ENCODE results near the gene NMU. TPM values are rescaled to one million over a fixed set of nuclear protein-coding genes. Genes with fewer than 3 reads are reported as not detected.
"Not testable (repeated sequence)": the region's sequence is repeated elsewhere in the genome, so short reads cannot be mapped to it uniquely, and the experiment has no call there.

NMU gene
- total RNA-seq, 1 donor from 2014 or later = not detected

DNA sequence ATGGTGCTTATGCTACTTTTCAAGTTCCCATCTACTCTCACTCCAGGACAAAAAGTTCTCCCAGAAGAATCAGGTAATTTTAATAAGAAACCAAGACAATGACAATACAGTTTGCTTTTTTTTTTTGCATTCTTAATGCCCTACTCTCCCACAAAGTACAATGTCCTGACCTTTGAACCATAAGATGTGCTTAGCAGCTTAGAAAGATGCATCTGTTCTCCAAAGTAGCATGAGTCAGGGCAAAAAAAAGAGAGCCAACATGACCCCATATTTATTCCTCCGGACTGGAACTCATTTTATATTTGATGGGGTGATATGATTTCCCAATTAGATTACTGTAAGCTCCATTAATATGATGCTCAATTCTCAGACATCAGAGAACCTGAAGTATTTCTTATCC, 27.5 kb downstream of the NMU start:
- Histone ChIP-seq H3K27ac (replicated peaks) (no peak overlapping the region), H3K4me1 (no peaks in the 10 kb centered on the region), H3K36me3 (no peaks in the 10 kb centered on the region), H3K4me3 (no peak overlapping the region), H3K9me3 (replicated peaks) (no peaks in the 10 kb centered on the region), H3K27me3 (ENCODE audit: low read depth) (no peaks in the 10 kb centered on the region)
- TF ChIP-seq CTCF (IDR thresholded peaks at IDR 0.05; ENCODE audit: borderline replicate concordance) = no peak
- no peak for DNase-seq
- intact Hi-C loops (cut with micrococcal nuclease) = no loop called here

DNA sequence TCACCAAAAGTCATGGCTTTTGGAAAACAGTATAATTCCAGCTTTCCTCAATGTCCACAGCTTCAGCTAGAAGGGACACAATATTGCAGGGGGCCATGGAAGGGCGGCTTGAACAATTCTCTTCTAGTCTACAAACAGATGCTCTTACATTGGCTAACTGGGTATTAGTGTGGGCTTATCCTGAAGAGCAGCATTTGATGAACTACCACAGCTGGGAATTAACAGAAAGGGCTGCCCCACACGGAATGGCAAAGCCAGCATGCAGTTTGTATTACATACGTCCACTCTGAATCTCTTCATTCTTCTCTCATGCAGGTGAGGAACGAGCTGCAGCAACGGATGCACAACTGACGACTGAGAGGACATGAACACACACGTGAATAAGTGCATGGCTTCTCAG, 31.1 kb downstream of the NMU start:
- DNase-seq = no peak
- no peaks in the 10 kb centered on the region for H3K9me3 ChIP-seq (replicated peaks)
- H3K27me3 ChIP-seq (ENCODE audit: low read depth) = no peaks in the 10 kb centered on the region
- no peak overlapping the region for H3K4me3 ChIP-seq
- TF ChIP-seq CTCF (IDR thresholded peaks at IDR 0.05; ENCODE audit: borderline replicate concordance) = no peak
- no peaks in the 10 kb centered on the region for H3K4me1 ChIP-seq
- intact Hi-C loops (cut with micrococcal nuclease) = no loop called here
- no peak overlapping the region for H3K27ac ChIP-seq (replicated peaks)
- no peaks in the 10 kb centered on the region for H3K36me3 ChIP-seq

DNA sequence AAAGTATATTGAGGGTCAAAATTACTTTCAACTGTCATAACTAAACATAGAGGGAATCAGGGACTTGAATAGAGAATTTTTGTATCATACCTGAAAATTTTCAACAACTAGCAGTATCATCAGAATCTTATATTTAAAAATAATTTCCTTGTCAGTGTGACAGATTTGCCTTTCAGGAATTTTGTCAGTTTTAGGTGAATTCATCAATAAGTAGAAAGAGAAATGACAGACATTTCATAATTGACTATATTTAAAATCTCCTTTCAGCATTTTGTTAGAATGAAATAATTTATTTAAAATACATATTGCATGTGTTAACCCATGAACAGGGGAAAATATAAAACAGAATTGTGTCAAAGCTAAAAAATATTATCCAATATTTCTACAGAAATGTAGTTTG, 35.5 kb downstream of the NMU start:
- no peaks in the 10 kb centered on the region for H3K36me3 ChIP-seq
- peaks cover 6% of the 10 kb centered on the region for H3K9me3 ChIP-seq (replicated peaks)
- H3K4me3 ChIP-seq = no peak overlapping the region
- H3K27me3 ChIP-seq (ENCODE audit: low read depth) = no peaks in the 10 kb centered on the region
- intact Hi-C loops (cut with micrococcal nuclease) = no loop called here
- no peak for DNase-seq
- H3K27ac ChIP-seq (replicated peaks) = no peak overlapping the region
- no peak for TF ChIP-seq CTCF (IDR thresholded peaks at IDR 0.05; ENCODE audit: borderline replicate concordance)
- H3K4me1 ChIP-seq = no peaks in the 10 kb centered on the region

- intact Hi-C loops (cut with micrococcal nuclease) = no loop called here
- H3K27me3 ChIP-seq (ENCODE audit: low read depth) = no peaks in the 10 kb centered on the region
- no peaks in the 10 kb centered on the region for H3K4me1 ChIP-seq
- no peak overlapping the region for H3K27ac ChIP-seq (replicated peaks)
- peaks cover 6% of the 10 kb centered on the region for H3K9me3 ChIP-seq (replicated peaks)
- no peak for DNase-seq
- no peaks in the 10 kb centered on the region for H3K36me3 ChIP-seq
- no peak overlapping the region for H3K4me3 ChIP-seq
- no peak for TF ChIP-seq CTCF (IDR thresholded peaks at IDR 0.05; ENCODE audit: borderline replicate concordance)
Measured at GRCh38 chr4:55598641-55599040, 37.5 kb downstream of the NMU start.

GRCh38 chr4:55592014-55592413, 44.1 kb downstream of the NMU start, which contains the start of gene PDCL2:
Gene PDCL2 (minus strand): TSS chr4:55592245. CDS start chr4:55592109, 136 bp downstream.
- Histone ChIP-seq H3K27ac (replicated peaks) (no peak within 1 kb of the TSS), H3K4me1 (no peaks in the 10 kb centered on the region), H3K4me3 (no peak within 1 kb of the TSS), H3K36me3 (no peaks in the 10 kb centered on the region), H3K27me3 (ENCODE audit: low read depth) (no peaks in the 10 kb centered on the region), H3K9me3 (replicated peaks) (peaks cover 19% of the 10 kb centered on the region)
- TF ChIP-seq CTCF (IDR thresholded peaks at IDR 0.05; ENCODE audit: borderline replicate concordance) = no peak
- no peak for DNase-seq
- intact Hi-C loops (cut with micrococcal nuclease) = no loop called here

GRCh38 chr4:55588160-55588559, 47.9 kb downstream of the NMU start:
- Histone ChIP-seq H3K9me3 (replicated peaks) (peaks cover 32% of the 10 kb centered on the region), H3K36me3 (no peaks in the 10 kb centered on the region), H3K4me1 (no peaks in the 10 kb centered on the region), H3K27me3 (ENCODE audit: low read depth) (no peaks in the 10 kb centered on the region), H3K4me3 (no peak overlapping the region), H3K27ac (replicated peaks) (no peak overlapping the region)
- TF ChIP-seq CTCF (IDR thresholded peaks at IDR 0.05; ENCODE audit: borderline replicate concordance) = no peak
- intact Hi-C loops (cut with micrococcal nuclease) = no loop called here
- DNase-seq = no peak

DNA sequence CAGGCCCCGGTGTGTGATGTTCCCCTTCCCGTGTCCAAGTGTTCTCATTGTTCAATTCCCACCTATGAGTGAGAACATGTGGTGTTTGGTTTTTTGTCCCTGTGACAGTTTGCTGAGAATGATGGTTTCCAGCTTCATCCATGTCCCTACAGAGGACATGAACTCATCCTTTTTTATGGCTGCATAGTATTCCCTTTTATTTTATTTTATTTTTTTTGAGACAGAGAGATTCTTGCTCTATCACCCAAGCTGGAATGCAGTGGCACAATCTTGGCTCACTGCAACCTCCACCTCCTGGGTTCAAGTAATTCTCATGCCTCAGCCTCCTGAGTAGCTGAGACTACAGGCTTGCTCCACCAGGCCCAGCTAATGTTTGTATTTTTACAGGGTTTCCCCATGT, 53.3 kb downstream of the NMU start:
- H3K4me1 ChIP-seq; DNase-seq; H3K36me3 ChIP-seq; intact Hi-C loops (cut with micrococcal nuclease); H3K27ac ChIP-seq (replicated peaks); H3K27me3 ChIP-seq (ENCODE audit: low read depth); H3K4me3 ChIP-seq: not testable (repeated sequence)
- peaks cover 23% of the 10 kb centered on the region for H3K9me3 ChIP-seq (replicated peaks)
